B cell (primary cell): ENCODE data around the gene HOXB9. TPM values are rescaled to one million over a fixed set of nuclear protein-coding genes. Genes with fewer than 3 reads are reported as not detected.
A peak's percentile ranks its signal among the peaks of the same experiment; 100 is the strongest.

Experiments
- ATAC-seq: fragments of 200-7000 bp; cut with Tn5 transposase; one replicate; pipeline ENCODE4 v1.10.0; 2021; ENCODE audit warnings: low read depth, mild to moderate bottlenecking, moderate number of reproducible peaks, moderate library complexity
- CTCF ChIA-PET: fragments of 350-600 bp; sonication (Branson Sonifier 250); formaldehyde crosslinking; loops from one replicate; lab custom pipeline; 2021; ENCODE audit warnings: antibody characterized with exemption, inconsistent platforms; lab: Charles Lee
- POLR2A ChIA-PET: fragments of 350-600 bp; sonication (Branson Sonifier 250); formaldehyde crosslinking; loops from one replicate; lab custom pipeline; 2021; ENCODE audit warnings: antibody characterized with exemption; lab: Charles Lee
- DNase-seq: peaks from one replicate; pipeline ENCODE4 v3.0.0; 2013
- H2AFZ ChIP-seq: 2 replicates; pipeline ENCODE4 v1.6.1; 2012; ENCODE audit warnings: mild to moderate bottlenecking, low read depth, low read length; ENCODE audit not compliant: insufficient read depth, poor library complexity, severe bottlenecking
- H3K27ac ChIP-seq, 2 donors: 1 replicate in 1 of 2; 2 replicates in 1 of 2; pipeline ENCODE4 v1.5.1; 2012 to 2013; ENCODE audit warnings: low read length in 2 of 2, mild to moderate bottlenecking in 2 of 2, moderate library complexity in 1 of 2
- H3K27me3 ChIP-seq, 4 experiments: fragments of 200-600 bp in 1 of 4; sonication (generic) in 1 of 4; replicated peaks in 1 of 4; 1 replicate in 2 of 4; 2 replicates in 2 of 4; pipeline versions ENCODE4 v1.6.1 to v1.7.0; 2013 to 2016; ENCODE audit warnings: low read length in 3 of 4, mild to moderate bottlenecking in 2 of 4, mixed read lengths in 1 of 4, moderate library complexity in 1 of 4; ENCODE audit not compliant: insufficient read depth in 4 of 4, control insufficient read depth in 3 of 4; ENCODE audit errors: control extremely low read depth in 1 of 4
- H3K36me3 ChIP-seq, 2 experiments: replicated peaks in 1 of 2; 1 replicate in 1 of 2; 2 replicates in 1 of 2; pipeline versions ENCODE4 v1.6.1 to v1.7.1; 2013; ENCODE audit warnings: low read length in 1 of 2; ENCODE audit not compliant: insufficient read depth in 2 of 2, control insufficient read depth in 1 of 2; ENCODE audit errors: control extremely low read depth in 1 of 2, extremely low read depth in 1 of 2
- H3K4me1 ChIP-seq, 2 donors: fragments of 200-600 bp in 1 of 2; sonication (generic) in 1 of 2; 1 replicate in 1 of 2; 2 replicates in 1 of 2; pipeline versions ENCODE4 v1.5.1 to v1.6.1; 2013 to 2017; ENCODE audit warnings: low read length in 2 of 2; ENCODE audit not compliant: control insufficient read depth in 2 of 2, insufficient read depth in 2 of 2
- H3K4me2 ChIP-seq: replicated peaks from 2 replicates; pipeline ENCODE3; 2012; ENCODE audit warnings: mild to moderate bottlenecking, low read depth, low read length; ENCODE audit not compliant: poor library complexity, severe bottlenecking
- H3K4me3 ChIP-seq, 5 experiments: fragments of 200-600 bp in 1 of 5; sonication (generic) in 1 of 5; 1 replicate in 3 of 5; 2 replicates in 2 of 5; pipeline versions ENCODE4 v1.5.1 to v1.7.0; 2011 to 2016; ENCODE audit warnings: low read length in 4 of 5, mild to moderate bottlenecking in 4 of 5, low read depth in 2 of 5, control low read depth in 1 of 5, moderate library complexity in 1 of 5; ENCODE audit not compliant: insufficient read depth in 1 of 5; ENCODE audit errors: control extremely low read depth in 1 of 5, extremely low read depth in 1 of 5
- H3K79me2 ChIP-seq: fragments of 200-600 bp; sonication (generic); one replicate; pipeline ENCODE4 v1.6.0; 2016; ENCODE audit warnings: low read length; ENCODE audit not compliant: control insufficient read depth, insufficient read depth
- H3K9ac ChIP-seq: fragments of 200-600 bp; sonication (generic); 2 replicates; pipeline ENCODE4 v1.6.1; 2017; ENCODE audit warnings: mild to moderate bottlenecking, low read length, moderate library complexity
- H3K9me3 ChIP-seq, 3 donors: one replicate each; pipeline versions ENCODE4 v1.6.1 to v1.7.1; 2013; ENCODE audit warnings: low read length in 2 of 3; ENCODE audit not compliant: control insufficient read depth in 2 of 3, insufficient read depth in 1 of 3; ENCODE audit errors: control extremely low read depth in 1 of 3
- H4K20me1 ChIP-seq: 2 replicates; pipeline ENCODE4 v1.6.0; 2012; ENCODE audit warnings: mild to moderate bottlenecking, low read length; ENCODE audit not compliant: insufficient read depth, control insufficient read depth, poor library complexity, severe bottlenecking
- H3K27ac Mint-ChIP-seq: one replicate; pipeline ENCODE4 v1.8.0; 2021; ENCODE audit warnings: mixed read lengths
- H3K27me3 Mint-ChIP-seq: one replicate; pipeline ENCODE4 v1.8.0; 2021; ENCODE audit warnings: mixed read lengths
- H3K4me1 Mint-ChIP-seq: one replicate; pipeline ENCODE4 v1.8.0; 2021; ENCODE audit warnings: mixed read lengths
- H3K4me3 Mint-ChIP-seq: one replicate; pipeline ENCODE4 v1.8.0; 2021; ENCODE audit warnings: mixed read lengths
- H3K9me3 Mint-ChIP-seq: one replicate; pipeline ENCODE4 v1.8.0; 2022; ENCODE audit warnings: mixed read lengths; ENCODE audit not compliant: insufficient read depth
- EZH2 ChIP-seq: IDR thresholded peaks from 2 replicates; pipeline ENCODE4 v1.6.1; 2012; ENCODE audit warnings: borderline replicate concordance, low read depth, mild to moderate bottlenecking, moderate library complexity, low read length; ENCODE audit not compliant: insufficient read depth, poor library complexity, severe bottlenecking
- intact Hi-C: fragments of 100-400 bp; cut with micrococcal nuclease; formaldehyde crosslinking; loops from one replicate; pipeline ENCODE4 v1.10.0; 2022
- polyA plus RNA-seq: library from polyadenylated mRNA; depleted of rRNA; stranded (reverse); fragments of >200 nt; gene quantifications from 2 replicates; pipeline ENCODE4 v1.2.3, GENCODE V29; 2012
- total RNA-seq, 2 donors: library from RNA; stranded (reverse); fragments of 120-200 nt in 1 of 2; gene quantifications; 1 replicate in 1 of 2; 2 replicates in 1 of 2; pipeline versions ENCODE4 v1.2.3 to v1.2.4, GENCODE V29; 2013 to 2022
- TF ChIP-seq, protein P1 (sequence below): fragments of 200-600 bp; IDR thresholded peaks from one replicate; pipeline ENCODE4 v1.8.0; 2022; ENCODE audit warnings: antibody characterized with exemption, mild to moderate bottlenecking

Gene HOXB9
- total and polyA plus RNA-seq, 2 donors (not counting 1 experiment from before 2014, with no cell fraction given) = 0.07 TPM; not detected in 1

GRCh38 chr17:48590607-48591161 lies 35.5 kb downstream of the HOXB9 start:
- CTCF ChIA-PET = interaction anchor here (0.6 to 5.0 kb wide), 8 partner anchors 8 to 283 kb away, joined by 3 to 68 read pairs (median 4); no protein-coding TSS in a partner anchor
- peak overlapping the region; percentile 58 for H3K4me3 Mint-ChIP-seq
- peaks cover 41% of the 10 kb centered on the region for H3K4me1 Mint-ChIP-seq

More at GRCh38 chr17:48590607-48591161, 35.5 kb downstream of the HOXB9 start:
- Histone ChIP-seq H3K4me3 (no peak overlapping the region), H3K9ac (no peak overlapping the region), H3K27me3 (peaks cover 0 to 99% (median 85%) of the 10 kb centered on the region in 4 experiments), H4K20me1 (peaks cover 3% of the 10 kb centered on the region), H3K36me3 (no peaks in the 10 kb centered on the region), H3K27ac (no peak overlapping the region), H3K4me1 (peaks cover 46 to 57% of the 10 kb centered on the region in 2 donors), H3K79me2 (no peaks in the 10 kb centered on the region), H3K4me2 (no peak overlapping the region), H2AFZ (no peak overlapping the region), H3K9me3 (peaks cover 0 to 11% (median 0%) of the 10 kb centered on the region in 3 donors)
- Mint-ChIP-seq H3K27ac (no peak overlapping the region), H3K27me3 (peaks cover 91% of the 10 kb centered on the region), H3K9me3 (no peaks in the 10 kb centered on the region)
- no peak for TF ChIP-seq EZH2
- TF ChIP-seq, protein P1, sequence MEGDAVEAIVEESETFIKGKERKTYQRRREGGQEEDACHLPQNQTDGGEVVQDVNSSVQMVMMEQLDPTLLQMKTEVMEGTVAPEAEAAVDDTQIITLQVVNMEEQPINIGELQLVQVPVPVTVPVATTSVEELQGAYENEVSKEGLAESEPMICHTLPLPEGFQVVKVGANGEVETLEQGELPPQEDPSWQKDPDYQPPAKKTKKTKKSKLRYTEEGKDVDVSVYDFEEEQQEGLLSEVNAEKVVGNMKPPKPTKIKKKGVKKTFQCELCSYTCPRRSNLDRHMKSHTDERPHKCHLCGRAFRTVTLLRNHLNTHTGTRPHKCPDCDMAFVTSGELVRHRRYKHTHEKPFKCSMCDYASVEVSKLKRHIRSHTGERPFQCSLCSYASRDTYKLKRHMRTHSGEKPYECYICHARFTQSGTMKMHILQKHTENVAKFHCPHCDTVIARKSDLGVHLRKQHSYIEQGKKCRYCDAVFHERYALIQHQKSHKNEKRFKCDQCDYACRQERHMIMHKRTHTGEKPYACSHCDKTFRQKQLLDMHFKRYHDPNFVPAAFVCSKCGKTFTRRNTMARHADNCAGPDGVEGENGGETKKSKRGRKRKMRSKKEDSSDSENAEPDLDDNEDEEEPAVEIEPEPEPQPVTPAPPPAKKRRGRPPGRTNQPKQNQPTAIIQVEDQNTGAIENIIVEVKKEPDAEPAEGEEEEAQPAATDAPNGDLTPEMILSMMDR = no peak
- ATAC-seq (no peak), DNase-seq (peak; percentile 9)
- intact Hi-C loops = no loop called here
- POLR2A ChIA-PET = no interaction called here
